Fibroblast of the aortic adventitia (primary cell): ENCODE results near the gene DSC3. TPM values are rescaled to one million over a fixed set of nuclear protein-coding genes. Genes with fewer than 3 reads are reported as not detected.

Experiments used
- DNase-seq: peaks from one replicate; pipeline ENCODE4 v3.0.0-alpha.2; 2010; ENCODE audit warnings: low read depth
- H3K4me3 ChIP-seq: 2 replicates; pipeline ENCODE4 v1.5.1; 2011; ENCODE audit warnings: low read depth, mild to moderate bottlenecking, control low read depth, low read length, moderate library complexity
- total RNA-seq: library from RNA; depleted of rRNA; stranded (reverse); fragments of >200 nt; gene quantifications from 2 replicates; pipeline ENCODE4 v1.2.3, GENCODE V29; 2012; ENCODE audit warnings: low replicate concordance
- TF ChIP-seq, protein P1 (sequence below): IDR thresholded peaks from 2 replicates; pipeline ENCODE4 v1.5.1; 2011; ENCODE audit warnings: mild to moderate bottlenecking, low read length, control low read depth, inconsistent platforms; ENCODE audit not compliant: insufficient read depth

DSC3 gene
- total RNA-seq, 1 donor, result 0.09 TPM

DNA sequence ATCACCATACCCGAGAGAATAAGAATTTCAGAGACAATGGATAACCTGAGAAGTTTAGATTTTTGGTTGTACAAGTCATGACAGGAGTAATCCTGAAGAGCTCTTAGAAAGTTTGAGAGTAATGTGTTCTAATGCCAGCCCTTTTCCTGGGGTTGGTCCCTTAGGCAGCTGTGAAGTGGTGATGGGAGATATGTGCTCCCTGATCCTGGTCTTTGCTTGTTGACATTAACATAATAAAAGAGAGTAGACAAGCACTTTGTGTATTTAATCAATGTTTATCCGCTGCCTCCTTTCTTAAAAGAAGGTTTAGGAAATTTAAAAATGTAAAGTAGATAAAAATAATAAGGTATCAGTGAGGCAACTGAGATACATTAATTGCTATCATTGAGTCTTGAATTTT is 13.8 kb upstream of the DSC3 start:
- DNase-seq, result no peak
- H3K4me3 ChIP-seq, result no peak overlapping the region
- TF ChIP-seq, protein P1, sequence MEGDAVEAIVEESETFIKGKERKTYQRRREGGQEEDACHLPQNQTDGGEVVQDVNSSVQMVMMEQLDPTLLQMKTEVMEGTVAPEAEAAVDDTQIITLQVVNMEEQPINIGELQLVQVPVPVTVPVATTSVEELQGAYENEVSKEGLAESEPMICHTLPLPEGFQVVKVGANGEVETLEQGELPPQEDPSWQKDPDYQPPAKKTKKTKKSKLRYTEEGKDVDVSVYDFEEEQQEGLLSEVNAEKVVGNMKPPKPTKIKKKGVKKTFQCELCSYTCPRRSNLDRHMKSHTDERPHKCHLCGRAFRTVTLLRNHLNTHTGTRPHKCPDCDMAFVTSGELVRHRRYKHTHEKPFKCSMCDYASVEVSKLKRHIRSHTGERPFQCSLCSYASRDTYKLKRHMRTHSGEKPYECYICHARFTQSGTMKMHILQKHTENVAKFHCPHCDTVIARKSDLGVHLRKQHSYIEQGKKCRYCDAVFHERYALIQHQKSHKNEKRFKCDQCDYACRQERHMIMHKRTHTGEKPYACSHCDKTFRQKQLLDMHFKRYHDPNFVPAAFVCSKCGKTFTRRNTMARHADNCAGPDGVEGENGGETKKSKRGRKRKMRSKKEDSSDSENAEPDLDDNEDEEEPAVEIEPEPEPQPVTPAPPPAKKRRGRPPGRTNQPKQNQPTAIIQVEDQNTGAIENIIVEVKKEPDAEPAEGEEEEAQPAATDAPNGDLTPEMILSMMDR, result no peak

- DNase-seq, result no peak
- H3K4me3 ChIP-seq, result no peak overlapping the region
- TF ChIP-seq, protein P1, result no peak
These were observed 8.1 kb upstream of the DSC3 start for GRCh38 chr18:31050635-31051034.

GRCh38 chr18:31049189-31049588 is 6.6 kb upstream of the DSC3 start:
- DNase-seq, result no peak
- H3K4me3 ChIP-seq, result no peak overlapping the region
- TF ChIP-seq, protein P1, result no peak

GRCh38 chr18:31048216-31048615 is 5.7 kb upstream of the DSC3 start:
- no peak for DNase-seq
- H3K4me3 ChIP-seq, result no peak overlapping the region
- TF ChIP-seq, protein P1, result no peak

- H3K4me3 ChIP-seq, result no peak overlapping the region
- TF ChIP-seq, protein P1, result no peak
- DNase-seq, result no peak
These were observed 4.4 kb upstream of the DSC3 start for GRCh38 chr18:31046916-31047315.

- DNase-seq, result no peak
- TF ChIP-seq, protein P1, result no peak
- no peak overlapping the region for H3K4me3 ChIP-seq
These were observed 3.1 kb upstream of the DSC3 start for GRCh38 chr18:31045599-31045998.

DNA sequence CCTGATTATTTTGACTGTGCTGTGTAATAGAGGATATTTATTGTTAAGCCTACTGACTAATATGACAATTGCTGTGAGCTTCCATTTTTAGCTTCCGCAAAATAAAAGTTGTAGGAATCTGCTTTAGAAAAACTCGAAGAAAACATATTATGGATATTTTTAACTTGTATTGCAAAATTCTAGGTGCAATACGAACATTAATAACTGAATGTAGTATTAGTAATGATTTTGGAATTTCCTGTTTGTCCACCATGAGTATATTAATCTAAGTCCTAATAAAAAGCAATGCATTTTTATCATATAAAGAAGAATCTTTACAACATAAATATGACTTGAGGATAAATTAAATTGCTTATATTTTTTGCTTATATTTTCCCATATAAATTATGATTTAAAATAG is 2.4 kb upstream of the DSC3 start:
- TF ChIP-seq, protein P1, result no peak

More for the DNA sequence above, 2.4 kb upstream of the DSC3 start:
- no peak for DNase-seq
- no peak overlapping the region for H3K4me3 ChIP-seq
